Thoracic aorta (tissue), 2 donors: ENCODE data around the gene PIK3R3. TPM values are rescaled to one million over a fixed set of nuclear protein-coding genes. Genes with fewer than 3 reads are reported as not detected.

ENCODE experiments used
- ATAC-seq: fragments of 150-250 bp; one replicate; pipeline ENCODE4 v1.8.0; 2017; ENCODE audit warnings: low read depth; ENCODE audit not compliant: insufficient number of reproducible peaks, low FRiP score
- DNase-seq: peaks from one replicate; pipeline ENCODE4 v3.0.0-alpha.2; 2020; ENCODE audit warnings: low spot score
- H3K27ac ChIP-seq, 2 donors: fragments of 200-600 bp; sonication (generic); 1 replicate in 1 of 2; 2 replicates in 1 of 2; pipeline ENCODE4 v1.5.1; 2016; ENCODE audit warnings: mild to moderate bottlenecking in 2 of 2, moderate library complexity in 2 of 2
- H3K27me3 ChIP-seq: fragments of 200-600 bp; sonication (generic); replicated peaks from 2 replicates; pipeline ENCODE4 v1.6.0; 2016; ENCODE audit warnings: mild to moderate bottlenecking; ENCODE audit not compliant: insufficient read depth
- H3K36me3 ChIP-seq: fragments of 200-600 bp; sonication (generic); one replicate; pipeline ENCODE4 v1.5.1; 2016
- H3K4me1 ChIP-seq, 2 donors: fragments of 200-600 bp; sonication (generic); 1 replicate in 1 of 2; 2 replicates in 1 of 2; pipeline versions ENCODE4 v1.5.1 to v1.6.0; 2016; ENCODE audit warnings: low read depth in 2 of 2, mild to moderate bottlenecking in 1 of 2; ENCODE audit not compliant: control insufficient read depth in 1 of 2
- H3K4me3 ChIP-seq: fragments of 200-600 bp; sonication (generic); 2 replicates; pipeline ENCODE4 v1.5.1; 2016; ENCODE audit warnings: mild to moderate bottlenecking
- H3K9me3 ChIP-seq: fragments of 200-600 bp; sonication (generic); 2 replicates; pipeline ENCODE4 v1.5.1; 2016
- total RNA-seq, 2 donors: library from RNA; depleted of rRNA; stranded (reverse); fragments of >200 nt; gene quantifications; one replicate each; pipeline versions ENCODE4 v1.1.0 to v1.2.3, GENCODE V29; 2016
- TF ChIP-seq, protein P1 (sequence below): fragments of 200-600 bp; sonication (generic); IDR thresholded peaks from one replicate; pipeline ENCODE4 v1.5.1; 2019; ENCODE audit warnings: antibody characterized with exemption

Gene PIK3R3
- total RNA-seq, 2 donors from 2014 or later, result 9.5 to 30.1 TPM

DNA sequence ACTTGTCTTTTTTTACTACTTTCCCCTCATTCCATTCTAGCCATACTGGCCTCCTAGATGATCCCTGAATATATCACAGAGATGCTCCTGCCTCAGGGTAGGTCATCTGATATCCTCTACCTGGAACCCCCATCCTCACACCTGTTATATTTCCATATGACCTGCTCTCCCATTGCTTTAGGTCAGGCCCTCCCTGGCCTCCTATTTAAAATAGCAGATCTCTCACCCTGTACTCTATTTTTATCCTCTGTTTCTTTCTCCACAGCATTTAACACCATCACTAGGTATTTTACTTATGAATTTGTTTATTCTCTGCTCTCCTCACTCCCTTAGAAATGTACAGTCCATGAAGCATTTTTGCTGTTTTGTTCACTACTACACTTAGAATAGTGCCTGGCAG is 13.6 kb downstream of the PIK3R3 start:
- Histone ChIP-seq H3K4me3 (no peak overlapping the region), H3K27me3 (no peaks in the 10 kb centered on the region), H3K4me1 (no peaks in the 10 kb centered on the region), H3K9me3 (no peaks in the 10 kb centered on the region), H3K36me3 (no peaks in the 10 kb centered on the region), H3K27ac (no peak overlapping the region)
- ATAC-seq (no peak), DNase-seq (no peak)
- TF ChIP-seq, protein P1, sequence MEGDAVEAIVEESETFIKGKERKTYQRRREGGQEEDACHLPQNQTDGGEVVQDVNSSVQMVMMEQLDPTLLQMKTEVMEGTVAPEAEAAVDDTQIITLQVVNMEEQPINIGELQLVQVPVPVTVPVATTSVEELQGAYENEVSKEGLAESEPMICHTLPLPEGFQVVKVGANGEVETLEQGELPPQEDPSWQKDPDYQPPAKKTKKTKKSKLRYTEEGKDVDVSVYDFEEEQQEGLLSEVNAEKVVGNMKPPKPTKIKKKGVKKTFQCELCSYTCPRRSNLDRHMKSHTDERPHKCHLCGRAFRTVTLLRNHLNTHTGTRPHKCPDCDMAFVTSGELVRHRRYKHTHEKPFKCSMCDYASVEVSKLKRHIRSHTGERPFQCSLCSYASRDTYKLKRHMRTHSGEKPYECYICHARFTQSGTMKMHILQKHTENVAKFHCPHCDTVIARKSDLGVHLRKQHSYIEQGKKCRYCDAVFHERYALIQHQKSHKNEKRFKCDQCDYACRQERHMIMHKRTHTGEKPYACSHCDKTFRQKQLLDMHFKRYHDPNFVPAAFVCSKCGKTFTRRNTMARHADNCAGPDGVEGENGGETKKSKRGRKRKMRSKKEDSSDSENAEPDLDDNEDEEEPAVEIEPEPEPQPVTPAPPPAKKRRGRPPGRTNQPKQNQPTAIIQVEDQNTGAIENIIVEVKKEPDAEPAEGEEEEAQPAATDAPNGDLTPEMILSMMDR, result no peak

GRCh38 chr1:46117810-46118494 is 14.5 kb downstream of the PIK3R3 start:
- no peak overlapping the region for H3K27ac ChIP-seq
- H3K36me3 ChIP-seq, result no peaks in the 10 kb centered on the region
- no peaks in the 10 kb centered on the region for H3K4me1 ChIP-seq
- TF ChIP-seq, protein P1, result no peak
- DNase-seq (no peak), ATAC-seq (no peak)
- no peak overlapping the region for H3K4me3 ChIP-seq
- H3K27me3 ChIP-seq, result no peaks in the 10 kb centered on the region
- H3K9me3 ChIP-seq, result no peaks in the 10 kb centered on the region

- no peak for ATAC-seq
- H3K4me1 ChIP-seq, result no peaks in the 10 kb centered on the region
- no peak overlapping the region for H3K27ac ChIP-seq
- TF ChIP-seq, protein P1, result no peak
- H3K9me3 ChIP-seq, result no peaks in the 10 kb centered on the region
- no peak for DNase-seq
- no peaks in the 10 kb centered on the region for H3K27me3 ChIP-seq
- H3K4me3 ChIP-seq, result no peak overlapping the region
- H3K36me3 ChIP-seq, result no peaks in the 10 kb centered on the region
Measured at GRCh38 chr1:46114925-46115603, 17.4 kb downstream of the PIK3R3 start.

DNA sequence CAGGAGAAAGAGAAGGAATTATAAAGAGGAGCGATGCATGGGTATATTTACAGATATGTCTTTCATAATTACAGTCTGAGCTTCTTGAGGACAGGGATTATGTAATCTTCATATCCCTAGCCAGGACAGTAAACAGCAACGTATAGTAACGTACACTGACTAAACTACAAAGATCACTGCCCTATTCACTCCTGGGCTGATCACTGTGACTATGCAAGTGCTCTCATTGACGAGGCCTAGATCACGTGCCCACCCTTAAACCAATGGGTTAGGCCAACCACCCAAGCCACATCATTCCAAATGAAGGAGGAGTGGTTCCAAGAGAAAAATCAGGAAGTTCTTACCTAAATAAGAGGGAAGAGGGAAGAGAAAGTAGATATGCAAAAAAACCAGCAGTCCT is 18.5 kb downstream of the PIK3R3 start:
- ATAC-seq, result no peak
- no peak overlapping the region for H3K27ac ChIP-seq
- H3K9me3 ChIP-seq, result no peaks in the 10 kb centered on the region
- TF ChIP-seq, protein P1, result no peak
- H3K27me3 ChIP-seq, result no peaks in the 10 kb centered on the region
- no peaks in the 10 kb centered on the region for H3K36me3 ChIP-seq
- no peak for DNase-seq
- H3K4me1 ChIP-seq, result no peaks in the 10 kb centered on the region
- H3K4me3 ChIP-seq, result no peak overlapping the region

DNA sequence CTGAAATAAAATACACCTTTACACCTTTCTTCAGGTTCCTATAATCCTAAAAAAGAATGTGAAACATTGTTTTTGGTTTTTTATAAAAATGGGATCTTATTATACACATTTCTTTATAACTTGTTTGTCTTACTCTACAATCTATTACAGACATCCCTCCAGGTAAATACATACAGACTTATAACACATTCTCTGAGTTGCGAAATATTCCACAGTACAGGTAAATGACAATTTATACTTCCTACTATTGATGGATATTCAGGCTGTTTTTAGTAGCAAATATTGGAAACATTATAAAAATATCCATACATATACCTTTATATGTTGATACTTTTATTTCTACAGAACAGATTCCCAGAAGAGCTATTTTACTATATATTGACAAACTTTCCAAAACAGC is 20.3 kb downstream of the PIK3R3 start:
- Histone ChIP-seq H3K4me1 (no peaks in the 10 kb centered on the region), H3K9me3 (no peaks in the 10 kb centered on the region), H3K27ac (no peak overlapping the region), H3K36me3 (no peaks in the 10 kb centered on the region), H3K4me3 (no peak overlapping the region), H3K27me3 (no peaks in the 10 kb centered on the region)
- ATAC-seq, result no peak
- TF ChIP-seq, protein P1, result no peak
- DNase-seq, result no peak
